ENCODE results near the gene RAB20.

The RAB20 gene

DNA sequence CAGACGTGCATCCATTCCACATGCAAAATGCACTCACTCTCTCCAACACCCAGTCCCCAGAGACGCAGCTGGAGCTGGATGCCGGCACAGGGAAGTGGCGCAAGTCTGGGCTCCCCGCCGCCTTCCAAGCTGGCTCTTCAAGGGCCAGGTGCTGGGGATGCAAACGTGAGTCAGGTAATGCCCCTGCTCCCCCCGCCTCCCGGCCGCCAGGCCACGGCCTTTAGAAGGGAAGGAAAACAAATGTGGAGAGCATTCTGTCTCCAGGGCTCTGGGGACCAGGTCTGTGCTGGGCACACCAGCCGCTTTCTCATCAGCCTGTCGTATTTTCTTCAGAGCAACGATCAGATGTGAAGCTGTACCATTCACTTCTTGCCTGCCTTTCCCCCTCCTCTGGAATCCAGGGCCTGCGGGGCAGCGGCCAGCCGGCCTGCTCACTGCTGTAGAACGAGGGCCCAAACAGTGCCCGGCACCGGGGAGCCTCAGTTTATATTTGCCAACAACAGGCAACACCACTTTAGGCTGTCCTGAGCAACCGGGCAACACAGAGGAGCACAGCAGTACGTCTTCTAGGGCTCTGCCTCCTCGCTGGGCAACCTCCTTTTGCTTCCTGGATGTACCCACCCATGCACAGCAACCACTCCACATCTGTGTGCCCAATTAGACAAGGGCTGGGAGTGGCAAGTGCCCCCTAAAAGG, 3.8 kb downstream of the RAB20 start:
- TF ChIP-seq POLR2AphosphoS5 (IDR thresholded peaks at IDR 0.05; ENCODE audit: low read depth, low read length) = no peak
- TF ChIP-seq FOXP2 (optimal IDR thresholded peaks at IDR 0.05; ENCODE audit: borderline replicate concordance, extremely low read depth, extremely low read length, insufficient read depth) = no peak
- TF ChIP-seq, protein P1, sequence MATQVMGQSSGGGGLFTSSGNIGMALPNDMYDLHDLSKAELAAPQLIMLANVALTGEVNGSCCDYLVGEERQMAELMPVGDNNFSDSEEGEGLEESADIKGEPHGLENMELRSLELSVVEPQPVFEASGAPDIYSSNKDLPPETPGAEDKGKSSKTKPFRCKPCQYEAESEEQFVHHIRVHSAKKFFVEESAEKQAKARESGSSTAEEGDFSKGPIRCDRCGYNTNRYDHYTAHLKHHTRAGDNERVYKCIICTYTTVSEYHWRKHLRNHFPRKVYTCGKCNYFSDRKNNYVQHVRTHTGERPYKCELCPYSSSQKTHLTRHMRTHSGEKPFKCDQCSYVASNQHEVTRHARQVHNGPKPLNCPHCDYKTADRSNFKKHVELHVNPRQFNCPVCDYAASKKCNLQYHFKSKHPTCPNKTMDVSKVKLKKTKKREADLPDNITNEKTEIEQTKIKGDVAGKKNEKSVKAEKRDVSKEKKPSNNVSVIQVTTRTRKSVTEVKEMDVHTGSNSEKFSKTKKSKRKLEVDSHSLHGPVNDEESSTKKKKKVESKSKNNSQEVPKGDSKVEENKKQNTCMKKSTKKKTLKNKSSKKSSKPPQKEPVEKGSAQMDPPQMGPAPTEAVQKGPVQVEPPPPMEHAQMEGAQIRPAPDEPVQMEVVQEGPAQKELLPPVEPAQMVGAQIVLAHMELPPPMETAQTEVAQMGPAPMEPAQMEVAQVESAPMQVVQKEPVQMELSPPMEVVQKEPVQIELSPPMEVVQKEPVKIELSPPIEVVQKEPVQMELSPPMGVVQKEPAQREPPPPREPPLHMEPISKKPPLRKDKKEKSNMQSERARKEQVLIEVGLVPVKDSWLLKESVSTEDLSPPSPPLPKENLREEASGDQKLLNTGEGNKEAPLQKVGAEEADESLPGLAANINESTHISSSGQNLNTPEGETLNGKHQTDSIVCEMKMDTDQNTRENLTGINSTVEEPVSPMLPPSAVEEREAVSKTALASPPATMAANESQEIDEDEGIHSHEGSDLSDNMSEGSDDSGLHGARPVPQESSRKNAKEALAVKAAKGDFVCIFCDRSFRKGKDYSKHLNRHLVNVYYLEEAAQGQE (IDR thresholded peaks at IDR 0.05; ENCODE audit: insufficient read depth in 1 of 2, low read depth in 2 of 2, low read length in 2 of 2) = no peak
- TF ChIP-seq SIN3A (IDR thresholded peaks at IDR 0.05; ENCODE audit: borderline replicate concordance, insufficient read depth, low read length) = no peak
- no peak for TF ChIP-seq TAF1 (IDR thresholded peaks at IDR 0.05; ENCODE audit: borderline replicate concordance, insufficient read depth, low read length)

- no peak for TF ChIP-seq FOXP2 (optimal IDR thresholded peaks at IDR 0.05; ENCODE audit: borderline replicate concordance, extremely low read depth, extremely low read length, insufficient read depth)
- TF ChIP-seq SIN3A (IDR thresholded peaks at IDR 0.05; ENCODE audit: borderline replicate concordance, insufficient read depth, low read length) = no peak
- no peak for TF ChIP-seq POLR2AphosphoS5 (IDR thresholded peaks at IDR 0.05; ENCODE audit: low read depth, low read length)
- TF ChIP-seq, protein P1 (IDR thresholded peaks at IDR 0.05; ENCODE audit: insufficient read depth in 1 of 2, low read depth in 2 of 2, low read length in 2 of 2) = no peak
Observed at GRCh38 chr13:110557082-110557481, 4.4 kb downstream of the RAB20 start.

GRCh38 chr13:110556224-110556606, 5.3 kb downstream of the RAB20 start:
- TF ChIP-seq FOXP2 (optimal IDR thresholded peaks at IDR 0.05; ENCODE audit: borderline replicate concordance, extremely low read depth, extremely low read length, insufficient read depth) (no peak), TAF1 (IDR thresholded peaks at IDR 0.05; ENCODE audit: borderline replicate concordance, insufficient read depth, low read length) (no peak), POLR2AphosphoS5 (IDR thresholded peaks at IDR 0.05; ENCODE audit: low read depth, low read length) (no peak)
- TF ChIP-seq, protein P1 (IDR thresholded peaks at IDR 0.05; ENCODE audit: insufficient read depth in 1 of 2, low read depth in 2 of 2, low read length in 2 of 2) = no peak

- TF ChIP-seq TAF1 (IDR thresholded peaks at IDR 0.05; ENCODE audit: borderline replicate concordance, insufficient read depth, low read length) = no peak
- no peak for TF ChIP-seq FOXP2 (optimal IDR thresholded peaks at IDR 0.05; ENCODE audit: borderline replicate concordance, extremely low read depth, extremely low read length, insufficient read depth)
- TF ChIP-seq, protein P1 (IDR thresholded peaks at IDR 0.05; ENCODE audit: insufficient read depth in 1 of 2, low read depth in 2 of 2, low read length in 2 of 2) = no peak
- no peak for TF ChIP-seq SIN3A (IDR thresholded peaks at IDR 0.05; ENCODE audit: borderline replicate concordance, insufficient read depth, low read length)
- TF ChIP-seq POLR2AphosphoS5 (IDR thresholded peaks at IDR 0.05; ENCODE audit: low read depth, low read length) = no peak
Observed at GRCh38 chr13:110555601-110556223, 5.8 kb downstream of the RAB20 start.

Measured in PFSK-1 (cell line).